Endodermal cell (in vitro differentiated cells): ENCODE measurements around the gene DUOX1. TPM values are rescaled to one million over a fixed set of nuclear protein-coding genes. Genes with fewer than 3 reads are reported as not detected.

Experiments
- DNase-seq: peaks from one replicate; pipeline ENCODE4 v3.0.0-alpha.2; 2017
- H3K27ac ChIP-seq: 2 replicates; pipeline ENCODE4 v1.5.1; 2013; ENCODE audit warnings: mild to moderate bottlenecking, low read depth, low read length, moderate library complexity
- H3K27me3 ChIP-seq: 2 replicates; pipeline ENCODE4 v1.6.1; 2013; ENCODE audit warnings: mild to moderate bottlenecking, low read length, moderate library complexity; ENCODE audit not compliant: insufficient read depth, control insufficient read depth, poor library complexity, severe bottlenecking
- H3K36me3 ChIP-seq: 2 replicates; pipeline ENCODE4 v1.7.0; 2013; ENCODE audit warnings: mild to moderate bottlenecking, low read length, moderate library complexity; ENCODE audit not compliant: control insufficient read depth, insufficient read depth
- H3K4me1 ChIP-seq: one replicate; pipeline ENCODE4 v1.7.0; 2013; ENCODE audit warnings: low read length; ENCODE audit not compliant: control insufficient read depth, insufficient read depth
- H3K4me3 ChIP-seq: 2 replicates; pipeline ENCODE4 v1.5.1; 2013; ENCODE audit warnings: mild to moderate bottlenecking, low read length, moderate library complexity
- H3K9ac ChIP-seq: 2 replicates; pipeline ENCODE4 v1.6.1; 2013; ENCODE audit warnings: mild to moderate bottlenecking, low read length, moderate library complexity; ENCODE audit not compliant: poor library complexity, severe bottlenecking; ENCODE audit errors: extremely low read depth
- H3K9me3 ChIP-seq: 2 replicates; pipeline ENCODE4 v1.6.1; 2013; ENCODE audit warnings: mild to moderate bottlenecking, low read length, moderate library complexity; ENCODE audit not compliant: control insufficient read depth
- H3K27ac Mint-ChIP-seq: 2 replicates; pipeline ENCODE4 v1.8.0; 2020; ENCODE audit warnings: mixed read lengths
- H3K27me3 Mint-ChIP-seq: 2 replicates; pipeline ENCODE4 v1.8.0; 2021; ENCODE audit warnings: mild to moderate bottlenecking, mixed read lengths; ENCODE audit not compliant: insufficient read depth
- H3K36me3 Mint-ChIP-seq: 2 replicates; pipeline ENCODE4 v1.8.0; 2020; ENCODE audit warnings: low read depth, mixed read lengths
- H3K4me1 Mint-ChIP-seq: 2 replicates; pipeline ENCODE4 v1.8.0; 2020; ENCODE audit warnings: mixed read lengths
- H3K4me3 Mint-ChIP-seq: 2 replicates; pipeline ENCODE4 v1.8.0; 2020; ENCODE audit warnings: mild to moderate bottlenecking, moderate library complexity, mixed read lengths
- H3K9me3 Mint-ChIP-seq: 2 replicates; pipeline ENCODE4 v1.8.0; 2020; ENCODE audit warnings: mild to moderate bottlenecking, mixed read lengths
- CTCF ChIP-seq: fragments of 200-600 bp; sonication (generic); conservative IDR thresholded peaks from 2 replicates; pipeline ENCODE4 v1.5.0; 2021; ENCODE audit warnings: antibody characterized with exemption, mild to moderate bottlenecking
- WGBS, 2 experiments: methylation state at CpG; one replicate each; pipeline versions ENCODE4 v1.1.5 to v1.1.7; 2013; ENCODE audit warnings: missing lambda C conversion rate in 2 of 2, mixed read lengths in 1 of 2; ENCODE audit not compliant: insufficient coverage in 1 of 2, insufficient read length in 1 of 2; 5-methylcytosine and 5-hydroxymethylcytosine counted together
- total RNA-seq, 2 donors: library from RNA; stranded (reverse); fragmentation: NEBNext Ultra II Directional in 1 of 2; extraction: Animal tissue kit (Norgen Biotek cat#: 25700) in 1 of 2; gene quantifications; 2 replicates in 1 of 2; 3 replicates in 1 of 2; pipeline ENCODE4 v1.2.1, GENCODE V29; 2021

The DUOX1 gene
- total RNA-seq, 2 donors from 2014 or later = 1.2 to 1.9 TPM

DNA sequence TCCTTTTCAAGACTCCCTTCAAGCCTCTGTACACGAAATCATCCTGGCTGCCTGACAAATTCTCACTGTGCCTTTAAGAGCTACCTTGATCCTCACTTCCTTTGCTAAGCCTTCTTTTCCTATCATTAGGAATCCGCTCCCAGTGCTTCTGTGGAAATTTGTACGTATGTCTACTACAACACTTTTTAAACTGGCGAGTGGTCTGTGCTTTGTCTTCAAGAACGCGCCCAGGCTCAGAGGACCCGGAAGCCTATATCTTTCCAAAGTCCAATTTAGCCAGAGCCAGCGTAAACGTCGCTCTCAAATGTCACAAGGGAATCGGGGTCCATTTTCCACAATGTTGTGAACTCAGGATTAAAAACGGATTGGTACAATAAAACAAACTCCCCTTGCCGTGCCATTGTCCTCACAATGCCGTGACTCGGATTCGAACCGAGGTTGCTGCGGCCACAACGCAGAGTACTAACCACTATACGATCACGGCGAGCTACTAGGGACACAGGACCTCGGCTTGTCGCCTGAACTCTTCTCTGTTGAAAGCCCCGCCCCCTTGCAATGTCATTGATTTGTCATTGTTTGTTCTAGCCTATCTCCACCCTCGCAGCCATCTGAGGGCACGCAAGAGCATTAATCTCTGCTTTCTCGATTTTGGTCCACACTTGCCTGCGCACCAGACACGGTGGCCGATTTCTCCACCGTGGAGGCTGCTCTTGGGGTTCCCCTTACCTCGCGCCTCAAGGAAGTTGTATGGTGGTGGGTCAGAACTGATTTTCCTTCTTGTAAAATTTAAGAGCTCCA is 70.4 kb downstream of the DUOX1 start:
- Histone ChIP-seq H3K36me3 (no peaks in the 10 kb centered on the region), H3K9ac (peak overlapping the region; percentile 91), H3K9me3 (no peaks in the 10 kb centered on the region), H3K27me3 (no peaks in the 10 kb centered on the region), H3K27ac (peak overlapping the region; percentile 95), H3K4me1 (no peaks in the 10 kb centered on the region), H3K4me3 (peak overlapping the region; percentile 100)
- 1% methylated on average over 25 to 34 of the region's 34 CpGs for WGBS, 2 experiments
- Mint-ChIP-seq H3K4me1 (peaks cover 5% of the 10 kb centered on the region), H3K27me3 (peaks cover 18% of the 10 kb centered on the region), H3K4me3 (no peak overlapping the region), H3K36me3 (no peaks in the 10 kb centered on the region), H3K27ac (no peak overlapping the region), H3K9me3 (no peaks in the 10 kb centered on the region)
- peak; percentile 99 for DNase-seq
- TF ChIP-seq CTCF = no peak

GRCh38 chr15:45200799-45201556 is 71.2 kb downstream of the DUOX1 start:
- peaks cover 18% of the 10 kb centered on the region for H3K27me3 Mint-ChIP-seq
- no peaks in the 10 kb centered on the region for H3K4me1 ChIP-seq
- 2 to 6% methylated on average over 13 to 33 of the region's 34 CpGs for WGBS, 2 experiments

GRCh38 chr15:45201557-45201859 is 71.7 kb downstream of the DUOX1 start:
- Mint-ChIP-seq H3K36me3 (no peaks in the 10 kb centered on the region), H3K27ac (no peak overlapping the region)
- WGBS, 2 experiments = 84 to 90% methylated on average over 3 of the region's 3 CpGs

More at GRCh38 chr15:45200799-45201556, 71.2 kb downstream of the DUOX1 start:
- peak; percentile 95 for DNase-seq
- Mint-ChIP-seq H3K27ac (no peak overlapping the region), H3K4me3 (no peak overlapping the region), H3K36me3 (no peaks in the 10 kb centered on the region), H3K4me1 (peaks cover 8% of the 10 kb centered on the region), H3K9me3 (no peaks in the 10 kb centered on the region)
- no peaks in the 10 kb centered on the region for H3K36me3 ChIP-seq
- H3K4me3 ChIP-seq = peak overlapping the region; percentile 100
- H3K27me3 ChIP-seq = no peaks in the 10 kb centered on the region
- peak overlapping the region; percentile 95 for H3K27ac ChIP-seq
- TF ChIP-seq CTCF = no peak
- no peaks in the 10 kb centered on the region for H3K9me3 ChIP-seq
- peak overlapping the region; percentile 91 for H3K9ac ChIP-seq

More at GRCh38 chr15:45201557-45201859, 71.7 kb downstream of the DUOX1 start:
- H3K4me1 Mint-ChIP-seq = peaks cover 8% of the 10 kb centered on the region
- no peak for DNase-seq
- no peak overlapping the region for H3K4me3 Mint-ChIP-seq
- Histone ChIP-seq H3K27ac (no peak overlapping the region), H3K4me1 (no peaks in the 10 kb centered on the region), H3K4me3 (no peak overlapping the region), H3K9me3 (no peaks in the 10 kb centered on the region), H3K27me3 (no peaks in the 10 kb centered on the region), H3K9ac (no peak overlapping the region), H3K36me3 (no peaks in the 10 kb centered on the region)
- H3K27me3 Mint-ChIP-seq = peaks cover 20% of the 10 kb centered on the region
- H3K9me3 Mint-ChIP-seq = no peaks in the 10 kb centered on the region
- no peak for TF ChIP-seq CTCF
